HG03196 (cell line): ENCODE measurements around the gene GPR15LG.
"Not testable (repeated sequence)": the region's sequence is repeated elsewhere in the genome, so short reads cannot be mapped to it uniquely, and the experiment has no call there.

Source experiments
- ATAC-seq: cut with Tn5 transposase; IDR thresholded peaks from one replicate; pipeline ENCODE4 v1.9.1; 2021; ENCODE audit not compliant: unreplicated experiment

The GPR15LG gene

DNA sequence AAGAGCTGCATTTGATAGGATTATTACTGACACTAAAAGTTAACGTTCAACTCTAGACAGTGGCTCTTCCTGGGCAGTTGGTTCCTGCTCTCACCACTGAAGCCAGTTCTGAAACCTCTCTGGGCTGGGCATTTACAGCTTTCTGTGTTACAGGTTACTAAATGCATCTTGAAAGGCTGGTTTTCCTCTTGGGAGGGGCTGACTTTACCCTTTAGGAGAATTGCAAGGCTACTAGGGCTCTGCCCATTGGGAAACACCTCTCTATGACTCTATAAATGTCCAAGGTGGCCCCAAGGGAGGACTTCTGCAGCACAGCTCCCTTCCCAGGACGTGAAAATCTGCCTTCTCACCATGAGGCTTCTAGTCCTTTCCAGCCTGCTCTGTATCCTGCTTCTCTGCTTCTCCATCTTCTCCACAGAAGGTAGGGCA, at the start of gene GPR15LG:
TSS of gene GPR15LG (plus strand) at position 301 of the 429 bp plus-strand sequence. CDS start at position 352, 51 bp downstream.
- peak; percentile 50 for ATAC-seq

DNA sequence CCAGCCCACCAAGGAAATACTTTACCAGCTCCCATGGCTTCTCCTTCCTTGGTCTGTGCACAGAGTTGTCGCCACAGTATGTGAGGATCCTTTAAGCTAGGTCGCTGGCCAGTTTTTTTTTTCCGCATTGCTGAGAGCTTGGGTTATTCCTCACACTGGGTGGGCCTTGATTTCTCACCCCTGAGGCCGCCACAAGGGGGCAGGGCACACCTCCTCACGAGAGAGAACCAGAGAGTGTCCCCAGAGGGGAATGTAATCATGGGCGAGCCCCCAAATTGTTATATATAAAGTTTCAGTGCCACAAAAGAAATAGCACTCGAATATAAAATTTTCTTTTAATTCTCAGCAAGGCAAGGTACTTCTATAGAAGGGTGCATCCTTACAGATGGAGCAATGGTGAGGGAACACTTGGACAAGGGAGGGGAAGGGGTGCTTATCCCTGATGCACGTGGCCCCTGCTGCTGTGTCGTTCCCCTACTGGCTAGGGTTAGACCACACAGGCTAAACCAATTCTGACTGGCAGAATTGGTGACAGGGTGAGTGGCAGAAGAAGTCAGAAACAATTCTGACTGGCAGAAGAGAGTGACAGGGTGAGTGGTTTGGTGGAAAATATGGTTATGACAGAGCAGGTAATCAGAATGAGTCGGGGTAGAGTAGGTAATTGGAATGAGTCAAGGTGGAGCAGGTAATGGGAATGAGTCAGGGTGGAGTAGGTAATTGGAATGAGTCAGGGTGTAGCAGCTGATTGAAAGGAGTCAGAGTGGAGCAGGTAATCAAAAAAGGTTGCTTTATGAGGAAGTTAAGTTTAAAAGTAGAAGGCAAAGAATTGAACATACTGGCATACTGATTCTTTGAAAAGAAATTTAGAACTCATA, 47.5 kb upstream of the GPR15LG start:
- ATAC-seq = not testable (repeated sequence)

DNA sequence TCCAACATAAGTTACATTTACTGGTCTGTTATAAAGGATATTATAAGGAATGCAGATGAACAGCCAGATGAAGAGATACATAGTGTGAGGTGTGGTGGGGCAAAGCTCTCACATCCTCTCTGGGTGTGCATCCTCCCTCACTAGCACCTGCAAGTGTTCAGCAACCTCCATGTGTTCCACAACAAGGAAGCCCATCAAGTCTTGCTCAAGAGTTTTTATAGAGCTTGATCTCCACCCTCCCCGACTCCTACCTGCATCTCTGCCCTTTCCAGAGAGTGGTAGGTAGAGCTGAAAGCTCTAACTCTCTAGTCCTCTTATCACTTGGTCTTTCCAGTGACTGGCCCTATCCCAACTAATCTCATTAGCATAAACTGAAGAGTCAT, 46.8 kb upstream of the GPR15LG start:
- no peak for ATAC-seq

DNA sequence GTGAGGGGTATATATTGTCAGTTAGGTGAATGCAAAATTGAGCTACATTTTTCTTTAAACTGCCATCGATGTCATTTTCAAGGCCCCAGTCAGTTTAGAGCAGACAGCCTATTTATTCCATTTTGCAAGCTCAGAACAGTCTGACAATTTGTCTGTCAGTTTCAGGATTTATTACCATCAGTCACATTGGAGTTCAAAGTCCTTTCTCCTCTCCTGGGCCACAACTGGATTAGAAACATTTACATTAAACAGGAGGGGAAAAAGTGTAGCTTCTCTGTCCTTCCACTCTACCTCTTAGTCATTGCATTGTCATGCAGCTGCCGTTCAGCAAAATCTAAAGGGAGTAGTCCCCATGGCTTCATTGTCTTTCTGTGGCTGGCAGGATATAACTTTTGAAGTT, 37.8 kb upstream of the GPR15LG start:
- ATAC-seq = no peak

DNA sequence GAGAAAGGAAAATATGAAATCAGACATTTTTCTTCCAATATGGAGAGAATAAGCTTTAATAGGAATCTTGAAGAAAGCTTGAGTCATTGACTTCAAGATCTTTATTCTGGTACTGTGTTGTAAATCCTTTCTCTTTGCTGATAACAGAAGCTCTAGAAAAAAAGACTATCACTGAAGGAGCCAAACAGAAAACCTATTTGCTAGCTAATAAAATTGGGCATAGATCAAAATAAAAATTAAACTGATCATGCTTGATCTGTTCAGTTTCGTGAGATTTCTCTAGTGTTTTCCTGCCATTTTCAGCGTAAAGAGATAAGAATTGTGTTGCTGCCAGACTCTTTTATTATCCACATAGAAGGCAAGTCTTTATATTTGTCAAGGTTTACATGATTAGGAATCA, 35.8 kb upstream of the GPR15LG start:
- no peak for ATAC-seq

DNA sequence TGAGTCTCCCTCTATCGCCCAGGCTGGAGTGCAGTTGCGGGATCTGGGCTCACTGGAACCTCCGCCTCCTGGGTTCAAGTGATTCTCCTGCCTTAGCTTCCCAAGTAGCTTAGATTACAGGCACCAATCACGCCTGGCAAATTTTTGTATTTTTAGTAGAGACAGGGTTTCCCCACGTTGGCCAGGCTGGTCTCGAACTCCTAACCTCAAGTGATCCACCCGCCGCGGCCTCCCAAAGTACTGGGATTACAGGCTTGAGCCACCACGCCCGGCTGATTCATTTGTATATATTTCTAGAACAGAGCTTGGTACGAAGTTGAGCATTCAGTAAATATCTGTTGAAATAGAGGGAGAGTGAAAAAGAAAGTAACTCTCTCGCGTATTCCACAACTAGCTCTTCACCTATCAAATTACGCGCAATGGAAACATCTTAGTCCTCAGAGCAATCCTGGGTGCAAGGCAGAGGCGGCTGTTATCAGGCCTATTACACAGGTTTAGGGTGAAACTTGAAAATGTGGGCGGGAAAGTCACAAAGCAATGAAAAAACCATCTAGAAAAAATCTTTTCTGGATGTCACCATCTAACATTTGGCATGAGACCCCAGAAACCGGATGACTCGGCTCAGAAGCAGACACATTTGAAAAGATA, 35.0 kb upstream of the GPR15LG start:
- ATAC-seq = no peak

DNA sequence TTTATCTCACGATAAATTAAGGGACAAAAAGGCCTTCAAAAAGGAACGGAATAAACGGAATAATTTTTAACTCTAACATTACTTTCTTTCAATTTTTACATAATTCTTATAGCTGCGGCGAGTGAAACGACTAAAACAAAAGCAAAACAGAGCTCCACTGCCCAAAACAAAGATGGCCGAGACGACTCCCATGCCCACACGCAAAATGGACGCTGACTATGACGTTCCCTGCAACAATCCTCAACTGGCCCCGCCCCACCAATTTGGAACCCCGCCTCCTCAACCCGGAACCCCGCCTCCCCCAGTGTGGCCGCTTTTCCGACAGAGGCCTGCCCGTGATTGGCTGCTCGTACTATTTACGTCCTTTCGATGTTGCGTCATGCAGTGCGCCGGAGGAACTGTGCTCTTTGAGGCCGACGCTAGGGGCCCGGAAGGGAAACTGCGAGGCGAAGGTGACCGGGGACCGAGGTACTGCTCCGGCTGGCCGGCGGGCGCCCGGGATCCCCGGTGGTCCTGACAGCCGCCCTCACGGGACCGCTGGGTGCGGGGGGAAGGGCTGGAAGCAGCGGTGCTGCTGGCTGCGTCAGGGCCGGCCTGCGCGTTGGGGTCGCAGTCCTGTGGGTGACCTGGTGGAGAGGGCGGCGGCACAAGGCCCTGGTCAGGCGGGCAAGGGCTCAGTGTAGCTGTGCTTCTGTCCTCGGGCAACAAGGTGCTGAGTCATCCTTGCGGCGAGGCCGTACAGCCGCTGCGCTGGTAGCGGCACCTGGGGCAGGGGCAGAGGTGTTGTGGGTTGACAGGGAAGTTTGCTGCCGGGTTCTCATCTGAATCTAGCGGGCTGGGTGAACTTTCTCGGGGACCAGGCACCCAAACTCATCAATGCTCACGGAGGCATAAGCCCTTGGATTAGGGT, 34.2 kb upstream of the GPR15LG start, which contains the start of gene GHITM:
TSS of gene GHITM (plus strand) at position 384 of the 910 bp plus-strand sequence. CDS start 1,992 bp downstream, outside the sequence.
- peak; percentile 99 for ATAC-seq

DNA sequence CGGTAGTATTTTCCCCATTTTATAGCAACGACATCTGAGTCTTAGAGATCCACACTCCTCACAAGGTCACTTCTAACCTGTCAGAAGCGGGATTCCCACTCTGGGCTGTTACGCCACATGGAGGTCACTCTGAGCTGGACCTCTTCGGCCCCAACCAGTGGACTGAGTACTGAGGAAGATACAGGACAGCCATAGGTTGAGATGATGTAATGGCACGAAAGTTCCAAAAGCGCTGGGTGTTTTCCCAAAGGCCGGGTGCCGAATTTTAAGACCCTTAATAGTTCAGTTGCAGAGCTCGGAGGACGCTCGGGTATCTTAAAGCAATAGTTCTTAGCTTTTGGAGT, 33.6 kb upstream of the GPR15LG start:
- ATAC-seq = no peak

DNA sequence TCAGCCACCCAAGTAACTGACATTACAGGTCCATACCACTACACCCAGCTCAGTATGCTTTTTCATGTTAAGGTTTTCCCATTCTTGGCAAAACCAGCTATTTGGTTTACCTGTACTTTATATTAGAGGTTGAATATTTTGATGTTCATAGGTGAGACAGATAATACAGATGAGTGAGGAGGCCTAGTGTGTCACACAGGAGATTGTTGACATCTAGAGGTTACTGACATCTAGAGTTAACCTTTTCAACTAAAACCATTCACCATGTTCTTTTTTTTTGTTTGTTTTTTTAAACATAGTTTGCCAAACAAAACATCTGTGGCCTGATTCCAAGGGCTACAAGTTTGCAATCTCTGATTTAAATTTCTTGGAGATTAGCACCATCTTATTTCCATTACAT, 26.3 kb upstream of the GPR15LG start:
- ATAC-seq = no peak

DNA sequence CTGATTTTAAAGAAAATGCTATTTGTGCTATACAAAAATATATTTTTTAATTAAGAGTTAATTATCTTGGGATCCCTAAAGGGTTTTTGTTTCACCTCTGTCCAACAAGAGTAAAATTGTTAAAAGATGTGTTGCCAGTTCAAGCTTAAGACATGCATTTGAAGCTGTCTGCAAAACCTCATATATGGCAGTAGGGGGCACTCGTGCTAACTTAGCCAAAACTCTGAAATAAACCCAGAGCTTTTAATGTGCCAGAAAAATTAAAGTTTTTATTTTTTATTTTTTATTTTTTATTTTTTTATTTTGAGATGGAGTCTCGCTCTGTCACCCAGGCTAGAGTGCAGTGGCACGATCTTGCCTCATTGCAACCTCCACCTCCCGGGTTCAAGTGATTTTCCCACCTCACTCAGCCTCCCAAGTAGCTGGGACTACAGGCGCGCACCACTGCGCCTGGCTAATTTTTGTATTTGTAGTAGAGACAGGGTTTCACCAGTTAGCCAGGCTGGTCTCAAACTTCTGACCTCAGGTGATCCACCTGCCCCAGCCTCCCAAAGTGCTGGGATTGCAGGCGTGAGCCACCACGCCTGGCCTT, 25.5 kb upstream of the GPR15LG start:
- ATAC-seq = peak; percentile 61

DNA sequence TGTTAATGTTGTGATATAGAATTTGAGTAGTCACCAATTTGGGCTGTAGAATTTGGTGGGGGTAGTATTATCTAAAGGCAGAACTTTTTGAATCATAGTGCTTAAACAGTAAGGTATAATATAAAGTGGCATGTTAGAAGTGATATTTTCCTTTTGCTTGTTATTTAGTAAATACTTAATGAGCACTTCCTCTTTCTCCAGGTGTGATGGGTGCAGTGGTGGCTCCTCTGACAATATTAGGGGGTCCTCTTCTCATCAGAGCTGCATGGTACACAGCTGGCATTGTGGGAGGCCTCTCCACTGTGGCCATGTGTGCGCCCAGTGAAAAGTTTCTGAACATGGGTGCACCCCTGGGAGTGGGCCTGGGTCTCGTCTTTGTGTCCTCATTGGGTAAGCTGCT, 23.7 kb upstream of the GPR15LG start:
- no peak for ATAC-seq

DNA sequence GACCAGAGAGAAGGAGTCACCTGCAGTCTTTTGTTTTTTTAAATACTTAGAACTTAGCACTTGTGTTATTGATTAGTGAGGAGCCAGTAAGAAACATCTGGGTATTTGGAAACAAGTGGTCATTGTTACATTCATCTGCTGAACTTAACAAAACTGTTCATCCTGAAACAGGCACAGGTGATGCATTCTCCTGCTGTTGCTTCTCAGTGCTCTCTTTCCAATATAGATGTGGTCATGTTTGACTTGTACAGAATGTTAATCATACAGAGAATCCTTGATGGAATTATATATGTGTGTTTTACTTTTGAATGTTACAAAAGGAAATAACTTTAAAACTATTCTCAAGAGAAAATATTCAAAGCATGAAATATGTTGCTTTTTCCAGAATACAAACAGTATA, 20.8 kb upstream of the GPR15LG start:
- ATAC-seq = no peak

DNA sequence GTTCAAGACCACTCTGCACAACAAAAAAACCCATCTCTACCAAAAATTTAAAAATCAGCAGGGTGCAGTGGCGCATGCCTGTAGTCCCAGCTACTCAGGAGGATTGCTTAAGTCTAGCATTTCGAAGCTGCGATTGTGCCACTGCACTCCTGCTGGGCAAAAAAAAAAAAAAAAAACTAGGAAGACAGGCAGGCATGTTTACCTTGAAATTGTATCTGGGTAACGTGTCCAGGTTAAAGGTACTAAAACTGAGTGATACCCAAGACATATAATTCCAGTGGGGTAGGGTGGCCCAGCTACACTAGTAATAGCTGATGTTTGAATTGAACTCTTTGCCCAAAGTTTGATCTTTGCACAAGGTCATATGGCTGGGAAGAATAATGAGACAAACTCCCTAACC, 18.1 kb upstream of the GPR15LG start:
- ATAC-seq = no peak

DNA sequence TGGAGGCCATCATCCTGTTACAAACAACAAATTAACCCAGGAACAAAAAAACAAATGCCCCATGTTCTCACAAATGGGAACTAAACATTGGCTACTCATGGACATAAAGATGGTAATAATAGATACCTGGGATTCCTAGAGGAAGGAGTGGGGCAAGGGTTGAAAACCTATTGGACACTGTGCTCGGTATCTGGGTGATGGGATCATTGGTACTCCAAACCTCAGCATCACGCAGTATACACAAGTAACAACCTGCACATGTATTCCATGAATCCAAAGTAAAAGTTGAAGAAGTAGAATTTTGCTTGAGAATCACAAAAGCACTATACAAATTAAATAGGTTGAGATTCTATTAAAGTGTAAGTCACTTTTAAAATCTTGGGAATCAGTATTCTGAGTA, 17.6 kb upstream of the GPR15LG start:
- ATAC-seq = no peak

DNA sequence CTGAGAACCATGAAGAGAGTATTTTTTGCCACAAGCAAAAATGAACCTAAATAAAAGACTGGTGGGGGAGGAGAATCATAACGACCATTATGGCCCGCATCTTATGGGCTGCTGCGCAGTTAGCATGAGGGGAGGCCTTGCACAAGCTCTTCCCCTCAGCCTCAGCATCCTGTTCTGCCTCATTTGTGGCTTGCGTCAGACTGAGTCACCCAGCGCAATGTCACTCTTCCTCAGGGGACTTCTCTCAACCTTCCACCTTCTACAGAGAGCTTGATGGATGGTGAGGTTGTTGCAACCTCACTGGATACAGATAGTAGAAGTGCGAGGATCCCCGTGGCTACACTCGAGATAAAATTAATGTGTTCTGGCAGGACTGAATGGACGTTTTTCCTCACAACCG, 16.8 kb upstream of the GPR15LG start:
- ATAC-seq = no peak

DNA sequence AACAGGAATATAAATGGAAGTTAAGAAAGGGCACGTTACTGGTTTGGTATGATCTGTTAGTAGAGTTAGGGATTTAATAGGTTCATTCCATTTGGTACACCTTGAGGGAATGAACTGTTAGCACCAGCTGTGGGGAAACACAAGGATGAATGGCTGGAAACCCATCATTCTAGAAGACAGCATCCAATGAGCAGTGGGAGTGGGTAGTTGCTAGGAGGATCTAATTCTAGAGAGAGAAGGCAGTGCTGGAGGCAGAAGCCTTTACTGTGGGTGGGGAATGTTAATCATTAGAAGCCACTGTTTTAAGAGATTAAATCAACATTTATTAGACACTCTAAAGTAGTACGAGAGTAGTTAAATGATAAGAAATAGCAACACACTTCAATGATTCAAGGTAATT, 15.5 kb upstream of the GPR15LG start:
- ATAC-seq = no peak

DNA sequence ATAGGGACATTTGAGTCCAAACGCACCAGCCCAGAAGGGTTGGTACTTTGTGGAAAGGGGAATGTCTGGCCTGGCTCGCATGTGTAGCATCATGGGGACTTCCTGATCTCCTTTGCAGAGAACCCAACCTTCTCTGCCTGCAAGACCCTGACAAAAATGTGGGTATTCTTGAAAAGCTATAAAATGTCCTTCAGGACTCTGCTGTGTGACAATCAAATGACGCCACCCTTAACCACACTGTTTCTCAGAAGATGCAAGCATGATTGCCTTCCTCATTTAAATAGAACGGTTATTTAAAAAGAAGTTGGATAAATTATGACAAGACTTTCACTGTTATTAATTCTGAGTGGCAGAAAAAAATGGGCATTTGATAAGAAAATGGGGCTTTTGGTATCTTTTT, 15.1 kb upstream of the GPR15LG start:
- ATAC-seq = no peak

DNA sequence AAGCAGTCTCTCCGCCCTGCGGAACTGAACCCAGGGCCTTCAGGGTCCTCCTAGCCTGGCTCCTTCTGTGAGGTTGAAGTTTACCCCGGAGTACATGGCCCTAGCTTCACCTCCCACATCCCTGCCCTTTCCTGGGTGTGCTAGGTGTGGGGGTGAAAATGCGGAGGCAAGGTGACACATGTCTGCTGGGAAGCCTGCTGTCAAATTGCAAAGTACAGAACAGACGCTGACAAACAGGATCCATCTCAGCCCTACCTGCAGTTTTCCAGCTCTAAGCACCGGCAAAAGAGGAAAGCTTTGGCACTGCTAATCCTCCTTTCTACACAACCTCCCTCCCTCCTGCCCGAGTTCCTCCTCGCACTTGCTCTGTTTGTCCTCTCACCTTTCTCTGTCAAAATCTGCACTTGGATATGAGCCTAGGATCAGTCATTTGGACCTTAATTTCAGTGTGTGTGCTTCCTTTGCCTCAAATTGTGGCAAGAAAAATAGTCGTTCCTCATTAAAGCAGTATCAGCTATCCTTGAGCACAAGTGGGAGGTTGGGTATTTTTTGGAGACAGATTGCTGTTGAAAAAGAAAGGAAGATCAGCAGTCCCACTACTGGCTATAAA, 14.4 kb upstream of the GPR15LG start:
- ATAC-seq = no peak

DNA sequence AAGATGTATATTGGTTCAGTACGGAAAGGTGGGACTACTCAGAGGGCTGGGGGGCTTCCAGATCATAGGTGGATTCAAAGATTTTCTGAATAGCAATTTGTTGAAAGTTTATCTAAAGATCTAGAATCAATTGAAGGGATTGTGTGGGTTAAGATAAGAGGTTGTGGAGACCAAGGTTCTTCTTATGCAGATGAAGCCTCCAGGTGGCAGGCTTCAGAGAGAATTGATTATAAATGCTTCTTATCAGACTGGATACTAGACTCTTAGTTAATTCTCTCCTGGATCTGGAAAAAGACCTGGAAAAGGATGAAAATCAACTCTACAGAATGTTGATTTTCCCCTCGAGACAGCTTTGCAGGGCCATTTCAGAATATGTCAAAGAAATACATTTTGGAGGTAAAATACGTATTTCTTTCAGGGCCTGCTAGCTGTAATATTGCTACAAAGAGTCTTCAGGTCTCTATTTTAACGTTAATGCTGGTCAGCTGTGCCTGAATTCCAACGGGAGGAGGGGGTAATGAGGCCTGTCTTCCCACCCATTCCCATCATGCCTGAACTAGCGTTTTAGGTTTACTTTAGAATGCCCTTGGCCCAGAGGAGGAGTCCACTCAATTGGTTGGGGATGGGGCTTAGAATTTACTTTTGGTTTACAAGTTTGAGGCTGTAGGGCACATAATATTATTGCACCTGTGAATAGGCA, 12.8 kb upstream of the GPR15LG start:
- ATAC-seq = no peak

DNA sequence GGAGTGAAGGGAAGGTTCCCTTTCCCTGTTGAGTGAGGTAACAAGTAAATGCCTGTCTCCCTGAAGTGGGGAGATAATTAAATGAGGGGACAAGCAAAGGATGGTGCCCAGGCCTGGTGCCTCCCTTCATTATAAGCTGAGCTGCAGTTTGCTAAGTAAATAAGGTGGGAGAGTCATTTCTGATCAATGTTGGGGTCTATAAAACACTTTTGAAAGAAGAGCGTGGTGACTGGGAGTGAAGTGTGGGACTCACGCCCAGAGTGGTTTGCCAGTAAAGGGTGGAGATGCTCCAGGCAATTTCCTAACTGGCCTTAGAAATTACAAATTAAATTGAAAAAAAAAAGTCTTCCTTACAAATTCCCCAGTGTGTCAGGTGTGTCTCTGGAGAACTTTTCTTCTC, 9.6 kb upstream of the GPR15LG start:
- ATAC-seq = no peak
